Fibroblast of skin of left biceps (primary cell): ENCODE results near the gene MID1.

Experiments used
- DNase-seq, 2 experiments: peaks; one replicate each; pipeline ENCODE4 v3.0.0-alpha.2; 2013; ENCODE audit warnings: low read depth in 2 of 2

Gene MID1, protein sequence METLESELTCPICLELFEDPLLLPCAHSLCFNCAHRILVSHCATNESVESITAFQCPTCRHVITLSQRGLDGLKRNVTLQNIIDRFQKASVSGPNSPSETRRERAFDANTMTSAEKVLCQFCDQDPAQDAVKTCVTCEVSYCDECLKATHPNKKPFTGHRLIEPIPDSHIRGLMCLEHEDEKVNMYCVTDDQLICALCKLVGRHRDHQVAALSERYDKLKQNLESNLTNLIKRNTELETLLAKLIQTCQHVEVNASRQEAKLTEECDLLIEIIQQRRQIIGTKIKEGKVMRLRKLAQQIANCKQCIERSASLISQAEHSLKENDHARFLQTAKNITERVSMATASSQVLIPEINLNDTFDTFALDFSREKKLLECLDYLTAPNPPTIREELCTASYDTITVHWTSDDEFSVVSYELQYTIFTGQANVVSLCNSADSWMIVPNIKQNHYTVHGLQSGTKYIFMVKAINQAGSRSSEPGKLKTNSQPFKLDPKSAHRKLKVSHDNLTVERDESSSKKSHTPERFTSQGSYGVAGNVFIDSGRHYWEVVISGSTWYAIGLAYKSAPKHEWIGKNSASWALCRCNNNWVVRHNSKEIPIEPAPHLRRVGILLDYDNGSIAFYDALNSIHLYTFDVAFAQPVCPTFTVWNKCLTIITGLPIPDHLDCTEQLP

GRCh38 chrX:10620121-10620699 lies at the start of gene MID1:
TSS of gene MID1 (minus strand) at chrX:10620585. CDS start at chrX:10567547, 53,038 bp downstream.
- DNase-seq, result no peak

DNA sequence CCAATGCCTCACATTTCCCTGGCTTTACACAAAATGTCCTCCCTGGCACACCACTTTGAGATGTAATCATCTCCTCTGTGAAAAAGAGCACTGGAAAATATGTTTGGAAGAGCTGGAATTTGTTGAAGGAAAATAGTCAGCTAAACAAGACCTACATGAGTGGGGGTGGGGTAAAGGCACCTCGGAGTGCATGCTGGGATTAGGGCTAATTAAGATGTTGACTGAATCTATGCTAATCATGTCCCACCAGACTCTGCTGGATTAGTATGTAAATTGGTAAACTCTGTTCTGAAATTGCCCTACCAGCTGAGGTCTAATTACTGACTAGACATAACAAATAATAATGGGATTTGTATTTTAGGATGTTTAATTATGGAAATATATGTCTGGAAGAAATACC lies 46.8 kb upstream of the MID1 start:
- DNase-seq, result no peak

- no peak for DNase-seq
These were observed 45.7 kb upstream of the MID1 start for GRCh38 chrX:10666102-10666501.

GRCh38 chrX:10665681-10666080 lies 45.3 kb upstream of the MID1 start:
- no peak for DNase-seq

DNA sequence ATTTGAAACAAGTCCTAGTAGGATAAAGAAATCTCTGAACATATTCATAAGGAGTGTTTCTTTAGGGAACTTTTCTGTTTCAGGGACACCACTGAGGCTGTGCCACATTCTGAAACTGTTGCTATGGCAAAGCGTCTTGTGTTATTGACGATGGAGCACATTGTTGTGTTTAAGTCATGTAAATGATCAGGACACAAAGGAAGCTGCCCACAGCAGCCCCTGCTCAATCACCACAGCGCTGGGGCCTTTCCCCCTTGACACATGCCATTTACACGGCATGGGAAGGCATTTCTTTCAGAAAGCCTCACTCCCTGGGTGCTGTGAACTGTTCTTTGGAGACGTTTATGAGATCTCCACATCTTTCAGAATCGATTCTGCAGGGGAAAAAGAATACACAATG lies 39.8 kb upstream of the MID1 start:
- DNase-seq, result no peak

DNA sequence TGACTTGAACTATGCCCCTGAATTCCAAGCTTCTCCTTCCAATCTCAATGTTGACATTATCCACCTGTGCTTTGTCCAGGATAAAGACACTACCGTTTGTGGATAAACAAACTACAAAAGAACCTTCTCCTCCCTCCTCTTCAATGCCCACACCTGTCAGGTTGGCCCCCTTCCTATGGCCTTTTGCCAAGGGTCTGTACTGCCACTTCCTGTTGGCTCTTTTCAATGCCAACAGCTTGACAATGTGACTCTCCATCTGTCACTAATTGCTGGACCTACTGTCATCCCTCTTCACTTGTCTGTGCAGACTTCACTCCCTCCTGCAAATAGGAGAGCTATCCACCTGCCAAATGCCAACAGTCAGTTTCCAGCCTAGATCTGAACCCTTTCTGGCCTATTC lies 35.8 kb upstream of the MID1 start:
- DNase-seq, result no peak

DNA sequence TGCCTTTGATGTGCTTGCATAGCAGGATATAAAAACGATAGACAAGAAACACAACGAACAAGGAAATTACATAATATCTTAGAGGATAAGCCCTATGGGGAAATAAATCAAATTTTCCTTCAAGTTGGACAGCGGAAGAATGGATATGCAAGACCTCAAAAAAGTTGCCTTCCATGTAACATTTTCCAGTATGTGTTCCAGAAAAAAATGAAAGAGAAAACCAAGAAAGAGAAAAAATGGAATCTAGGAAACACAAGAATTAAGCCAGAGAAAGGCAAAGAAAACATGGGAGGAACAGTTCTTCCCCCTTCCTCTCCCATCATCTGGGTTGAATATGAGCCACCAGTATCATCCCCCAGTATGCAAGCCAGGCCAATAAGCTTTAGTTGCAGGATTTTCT lies 34.6 kb upstream of the MID1 start:
- DNase-seq, result no peak

DNA sequence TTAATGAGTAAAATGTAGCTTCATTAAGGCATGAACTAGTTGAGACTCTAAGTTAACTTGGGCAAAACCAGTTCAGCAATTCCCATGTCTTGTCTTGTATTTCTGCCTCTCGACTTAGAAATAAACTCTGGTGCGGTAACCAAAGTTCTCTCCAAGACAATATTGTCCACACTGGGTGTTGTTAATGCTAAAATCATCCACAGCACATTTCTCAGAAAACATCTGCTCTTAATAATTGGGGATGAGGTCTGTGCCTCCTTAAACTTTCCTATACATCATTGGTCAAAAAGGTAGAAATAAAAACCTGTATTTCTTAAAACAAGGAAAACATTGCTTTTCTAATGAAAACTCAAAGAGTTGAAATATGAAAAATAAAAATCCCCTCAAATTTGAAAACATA lies 32.9 kb upstream of the MID1 start:
- DNase-seq, result no peak

- no peak for DNase-seq
These were observed 28.9 kb upstream of the MID1 start for GRCh38 chrX:10649265-10649664.

GRCh38 chrX:10648614-10649013 lies 28.2 kb upstream of the MID1 start:
- DNase-seq, result peak; percentile 47 to 50

GRCh38 chrX:10636851-10637250 lies 16.5 kb upstream of the MID1 start:
- no peak for DNase-seq

DNA sequence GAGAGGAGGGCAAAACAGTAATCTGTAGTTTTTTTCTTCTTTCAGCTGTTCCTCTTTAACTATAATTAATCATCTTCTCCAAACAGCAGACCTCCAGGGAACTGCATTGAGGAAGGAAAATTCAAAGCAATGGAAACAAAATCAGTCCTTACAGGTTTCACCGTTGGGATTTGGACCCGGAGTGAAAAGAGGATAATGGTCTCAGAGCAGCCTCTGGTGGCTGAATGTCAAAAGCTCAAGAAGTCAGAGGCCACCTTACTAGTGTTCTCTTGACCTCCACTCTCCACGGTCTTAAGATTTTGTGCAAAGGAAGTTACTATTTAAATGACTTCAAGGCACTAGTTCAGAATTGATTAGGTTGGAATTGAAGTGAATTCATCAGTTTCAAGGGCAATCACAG lies 16.0 kb upstream of the MID1 start:
- no peak for DNase-seq

DNA sequence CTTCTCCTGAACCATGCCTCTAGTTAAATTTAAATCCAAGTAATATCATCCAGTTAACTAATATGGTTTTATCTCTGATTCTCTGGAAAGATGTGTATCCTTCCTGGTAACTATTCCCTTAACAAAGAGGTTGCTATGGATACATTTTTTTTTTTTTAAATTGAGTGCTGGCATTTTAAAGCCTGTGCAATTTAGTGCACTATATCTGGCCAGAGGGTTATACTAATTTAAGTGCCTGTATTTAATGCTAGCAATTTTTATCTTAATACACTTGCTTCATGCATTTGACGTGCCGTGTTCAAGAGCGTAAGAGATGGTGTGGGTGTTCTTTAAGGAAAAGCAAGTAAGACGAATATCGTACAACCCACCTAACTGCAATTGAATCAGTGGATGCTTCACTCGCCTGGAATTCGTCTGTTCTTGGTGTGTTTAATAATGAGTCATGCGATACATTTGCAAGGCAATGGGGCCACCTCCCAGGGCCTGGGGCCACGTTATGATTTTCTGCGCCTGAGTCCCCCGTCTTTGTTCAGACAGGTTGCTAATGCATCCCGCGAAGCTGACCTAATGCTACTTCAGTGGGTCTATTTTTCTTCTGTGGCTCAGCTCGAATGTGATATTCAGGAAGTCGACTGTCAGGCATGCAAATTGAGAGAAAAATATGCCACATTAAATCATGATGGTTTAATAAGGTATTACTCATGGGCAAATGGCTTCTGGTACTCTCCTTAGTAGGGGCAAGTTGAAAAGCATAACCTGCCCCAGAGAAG lies 14.2 kb upstream of the MID1 start:
- peak; percentile 56 to 62 for DNase-seq

- no peak for DNase-seq
These were observed 13.3 kb upstream of the MID1 start for GRCh38 chrX:10633722-10634121.

GRCh38 chrX:10631416-10632145 lies 11.2 kb upstream of the MID1 start:
- DNase-seq, result no peak

DNA sequence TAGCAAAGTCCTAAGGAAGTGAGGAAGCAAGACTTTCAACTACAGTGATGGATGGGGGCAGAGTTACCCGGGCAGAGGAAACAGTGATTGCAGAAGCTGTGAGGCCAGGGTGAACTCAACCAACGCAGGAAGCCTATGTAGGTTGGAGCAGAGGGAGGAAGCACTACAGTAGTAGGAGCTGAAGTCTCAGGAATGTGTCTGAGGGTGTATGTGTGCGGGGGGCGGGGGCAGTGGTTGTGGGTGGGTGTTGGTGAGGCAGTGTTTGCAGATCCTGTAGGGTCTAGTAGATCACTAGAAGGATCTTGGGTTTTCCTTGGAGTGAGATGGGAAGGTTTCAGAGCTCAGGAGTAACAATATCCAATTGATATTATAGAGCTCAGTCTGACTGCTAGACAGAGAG lies 9.9 kb upstream of the MID1 start:
- no peak for DNase-seq

GRCh38 chrX:10629905-10630304 lies 9.5 kb upstream of the MID1 start:
- DNase-seq, result no peak

DNA sequence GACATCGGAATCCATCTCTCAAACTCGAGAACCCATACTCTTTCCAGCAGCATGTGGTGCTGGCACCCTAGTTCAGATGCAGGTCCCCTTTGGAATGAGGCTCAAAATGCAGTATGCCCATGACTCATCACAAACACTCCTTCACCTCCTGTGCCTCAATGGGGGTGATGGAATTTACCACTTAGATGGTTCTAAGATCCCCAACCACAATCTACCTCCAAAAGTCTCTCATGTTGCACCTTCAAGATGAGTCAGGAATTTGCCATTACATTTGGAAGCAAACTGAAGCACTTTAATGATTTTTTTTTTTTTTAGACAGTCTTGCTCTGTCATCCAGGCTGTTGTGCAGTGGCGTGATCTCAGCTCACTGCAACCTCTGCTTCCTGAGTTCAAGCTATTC lies 8.5 kb upstream of the MID1 start:
- no peak for DNase-seq

GRCh38 chrX:10622197-10622596 lies 1.8 kb upstream of the MID1 start:
- no peak for DNase-seq

DNA sequence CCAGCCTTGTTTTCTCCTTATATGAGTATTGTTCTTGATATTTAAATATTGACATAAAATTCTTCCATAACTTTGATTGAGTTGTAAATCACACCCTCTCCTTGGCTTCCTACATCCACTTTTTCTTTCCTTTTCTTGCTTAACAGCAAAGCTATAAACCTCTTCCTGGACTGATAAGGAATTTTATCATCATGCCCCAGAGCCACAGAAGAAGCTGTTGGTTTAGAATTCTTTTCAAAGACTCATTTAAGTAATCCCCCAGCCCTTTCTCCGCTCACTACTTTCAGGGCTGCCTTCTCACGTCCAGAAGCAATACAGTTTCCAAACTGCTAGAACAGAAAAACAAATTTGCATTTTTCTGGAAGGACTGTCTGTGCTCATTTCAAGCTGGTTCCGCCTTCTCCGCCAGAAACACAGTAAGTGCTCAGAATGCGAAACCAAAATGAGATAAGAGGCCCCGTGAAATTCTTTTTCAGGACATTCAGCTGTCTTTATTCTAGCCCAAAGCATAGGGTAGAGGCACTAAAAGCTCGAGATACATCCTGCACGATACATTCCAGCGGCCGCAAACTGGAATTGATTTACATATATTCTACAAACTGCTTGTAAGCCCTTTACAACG lies 849 bp downstream of the MID1 start:
- DNase-seq, result no peak

DNA sequence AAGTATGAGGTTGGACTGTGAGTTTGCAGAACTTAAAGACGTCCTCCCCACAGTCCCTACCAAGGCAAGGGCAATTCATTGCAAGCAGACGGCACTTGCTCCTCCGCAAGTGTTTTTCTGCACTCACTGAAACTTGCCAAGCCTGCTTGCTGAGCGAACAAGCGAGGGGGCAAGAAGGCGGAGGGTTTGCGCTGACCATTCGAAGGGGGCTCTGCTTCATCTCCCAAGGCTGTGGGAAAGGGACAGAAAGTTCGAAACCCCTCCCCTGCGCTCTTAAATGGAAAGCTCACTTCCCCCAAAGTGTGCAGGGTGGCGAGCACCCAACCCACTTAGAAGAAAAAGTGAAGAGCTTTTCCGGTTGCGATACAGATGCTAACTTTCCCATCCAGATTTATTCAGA lies 1.4 kb downstream of the MID1 start:
- DNase-seq, result no peak
